K562 (cell line): Measurements from ENCODE around the gene IL1RAPL2. TPM values are rescaled to one million over a fixed set of nuclear protein-coding genes. Genes with fewer than 3 reads are reported as not detected.

ENCODE experiments used
- CXXC5 ChIP-seq: fragments of 250-450 bp; sonication (Bioruptor Pico); IDR thresholded peaks from 2 replicates; pipeline ENCODE4 v1.8.0; 2022; ENCODE audit warnings: inconsistent platforms, mild to moderate bottlenecking, moderate library complexity
- E2F1 ChIP-seq: sonication (generic); formaldehyde crosslinking; IDR thresholded peaks from 2 replicates; pipeline ENCODE4 v1.8.1; 2023; ENCODE audit warnings: mild to moderate bottlenecking, missing genetic modification reagents, moderate library complexity
- MGA ChIP-seq: fragments of 450-650 bp; IDR thresholded peaks from 2 replicates; pipeline ENCODE4 v1.6.1; 2016; ENCODE audit warnings: mild to moderate bottlenecking, moderate library complexity
- MXD1 ChIP-seq: fragments of 250-450 bp; sonication (Bioruptor Pico); IDR thresholded peaks from 2 replicates; pipeline ENCODE4 v1.8.0; 2021; ENCODE audit warnings: borderline replicate concordance, mild to moderate bottlenecking, moderate library complexity; ENCODE audit not compliant: poor library complexity, severe bottlenecking
- MYBL2 ChIP-seq, 2 experiments: fragments of 450-650 bp in 1 of 2; sonication (generic) in 1 of 2; formaldehyde crosslinking in 1 of 2; IDR thresholded peaks; 2 replicates each; pipeline versions ENCODE4 v1.6.1 to v1.8.1; 2017 to 2022; ENCODE audit warnings: borderline replicate concordance in 1 of 2, inconsistent platforms in 1 of 2, low read depth in 1 of 2, mild to moderate bottlenecking in 1 of 2, missing genetic modification reagents in 1 of 2, moderate library complexity in 1 of 2
- PHF21A ChIP-seq: fragments of 450-650 bp; IDR thresholded peaks from 2 replicates; pipeline ENCODE4 v1.6.1; 2017; ENCODE audit warnings: low read depth, borderline replicate concordance
- RBM17 ChIP-seq: fragments of 200-400 bp; formaldehyde crosslinking; IDR thresholded peaks from 2 replicates; pipeline ENCODE4 v1.6.1; 2017; ENCODE audit warnings: low read depth, mild to moderate bottlenecking, low read length, borderline replicate concordance
- RCOR1 ChIP-seq, 2 experiments: IDR thresholded peaks; 2 replicates each; pipeline ENCODE4 v1.6.1; 2012; ENCODE audit warnings: low read depth in 2 of 2, low read length in 2 of 2, borderline replicate concordance in 1 of 2, improper control_type of control experiment in 1 of 2
- ZNF24 ChIP-seq: fragments of 450-650 bp; IDR thresholded peaks from 2 replicates; pipeline ENCODE4 v1.6.1; 2016
- polyA plus RNA-seq, 8 experiments: library from polyadenylated mRNA; depleted of rRNA in 4 of 8; stranded (reverse) in 5 of 8; unstranded in 3 of 8; fragments of >200 nt; fragmentation: Nextera tagmentation in 2 of 8; fragmentation: Illumina TruSeq in 1 of 8; extraction: Ambion mirVana in 2 of 8; extraction: Trizol in 1 of 8; gene quantifications; 2 replicates each; pipeline versions ENCODE4 v1.2.1 to v1.2.3, GENCODE V29; 2011 to 2014; ENCODE audit warnings: inconsistent platforms in 1 of 8, missing spikeins in 1 of 8
- total RNA-seq, 7 experiments: library from RNA; depleted of rRNA in 6 of 7; stranded (reverse); fragments of >200 nt in 6 of 7; fragmentation: Illumina TruSeq in 2 of 7; extraction: Trizol in 2 of 7; gene quantifications; 2 replicates each; pipeline versions ENCODE4 v1.2.1 to v1.2.3, GENCODE V29; 2011 to 2021; ENCODE audit warnings: low replicate concordance in 1 of 7

IL1RAPL2 gene
- total and polyA plus RNA-seq, 9 of the 15 experiments (the other 6 are each of a cell fraction or from before 2014, with no cell fraction given): not detected

- TF ChIP-seq MGA: no peak
- TF ChIP-seq E2F1: no peak
- TF ChIP-seq MYBL2 (IDR thresholded peaks at IDR 0.05; ENCODE audit: low read depth): no peak
- TF ChIP-seq MYBL2 (CRISPR knock-in tag; IDR thresholded peaks at IDR 0.05; ENCODE audit: borderline replicate concordance): no peak
- no peak for TF ChIP-seq RBM17
- TF ChIP-seq RCOR1 (IDR thresholded peaks at IDR 0.05; ENCODE audit: borderline replicate concordance in 1 of 2, low read depth in 2 of 2, low read length in 2 of 2): no peak
- TF ChIP-seq CXXC5: no peak
- TF ChIP-seq MXD1: no peak
- TF ChIP-seq PHF21A: no peak
- TF ChIP-seq ZNF24: no peak
These were observed 129.6 kb downstream of the IL1RAPL2 start (continued) for GRCh38 chrX:104695593-104695992.
